GM12864 (cell line): ENCODE measurements around the gene TDRD9.
"Not testable (repeated sequence)": the region's sequence is repeated elsewhere in the genome, so short reads cannot be mapped to it uniquely, and the experiment has no call there.

ENCODE experiments used
- DNase-seq: peaks from one replicate; pipeline ENCODE4 v3.0.0-alpha.2; 2011; ENCODE audit warnings: low read depth
- H3K4me3 ChIP-seq: 2 replicates; pipeline ENCODE4 v1.5.1; 2011; ENCODE audit warnings: mild to moderate bottlenecking, low read depth, low read length, control low read depth
- TF ChIP-seq, protein P1 (sequence below): IDR thresholded peaks from 2 replicates; pipeline ENCODE4 v1.5.1; 2011; ENCODE audit warnings: low read depth, mild to moderate bottlenecking, moderate library complexity, low read length, control low read depth, inconsistent platforms; ENCODE audit errors: missing control alignments

TDRD9 gene

DNA sequence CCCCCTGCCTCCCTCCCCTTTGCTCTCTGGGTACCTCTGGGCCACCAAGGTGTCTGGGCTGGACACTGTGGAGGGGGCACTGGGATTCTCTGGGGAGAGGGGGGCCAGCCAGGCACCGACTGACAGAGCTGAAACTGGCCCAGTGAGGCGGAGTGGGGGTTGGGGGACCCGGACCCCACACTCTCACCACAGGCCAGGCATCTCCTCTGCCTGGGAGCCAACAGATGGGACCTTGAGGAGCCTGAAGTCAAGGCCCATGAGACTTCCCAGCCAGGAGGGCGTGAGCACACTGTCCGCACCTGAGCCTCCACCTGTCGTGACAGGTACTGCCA lies 41.1 kb upstream of the TDRD9 start:
- H3K4me3 ChIP-seq: no peak overlapping the region
- TF ChIP-seq, protein P1, sequence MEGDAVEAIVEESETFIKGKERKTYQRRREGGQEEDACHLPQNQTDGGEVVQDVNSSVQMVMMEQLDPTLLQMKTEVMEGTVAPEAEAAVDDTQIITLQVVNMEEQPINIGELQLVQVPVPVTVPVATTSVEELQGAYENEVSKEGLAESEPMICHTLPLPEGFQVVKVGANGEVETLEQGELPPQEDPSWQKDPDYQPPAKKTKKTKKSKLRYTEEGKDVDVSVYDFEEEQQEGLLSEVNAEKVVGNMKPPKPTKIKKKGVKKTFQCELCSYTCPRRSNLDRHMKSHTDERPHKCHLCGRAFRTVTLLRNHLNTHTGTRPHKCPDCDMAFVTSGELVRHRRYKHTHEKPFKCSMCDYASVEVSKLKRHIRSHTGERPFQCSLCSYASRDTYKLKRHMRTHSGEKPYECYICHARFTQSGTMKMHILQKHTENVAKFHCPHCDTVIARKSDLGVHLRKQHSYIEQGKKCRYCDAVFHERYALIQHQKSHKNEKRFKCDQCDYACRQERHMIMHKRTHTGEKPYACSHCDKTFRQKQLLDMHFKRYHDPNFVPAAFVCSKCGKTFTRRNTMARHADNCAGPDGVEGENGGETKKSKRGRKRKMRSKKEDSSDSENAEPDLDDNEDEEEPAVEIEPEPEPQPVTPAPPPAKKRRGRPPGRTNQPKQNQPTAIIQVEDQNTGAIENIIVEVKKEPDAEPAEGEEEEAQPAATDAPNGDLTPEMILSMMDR: no peak
- no peak for DNase-seq

DNA sequence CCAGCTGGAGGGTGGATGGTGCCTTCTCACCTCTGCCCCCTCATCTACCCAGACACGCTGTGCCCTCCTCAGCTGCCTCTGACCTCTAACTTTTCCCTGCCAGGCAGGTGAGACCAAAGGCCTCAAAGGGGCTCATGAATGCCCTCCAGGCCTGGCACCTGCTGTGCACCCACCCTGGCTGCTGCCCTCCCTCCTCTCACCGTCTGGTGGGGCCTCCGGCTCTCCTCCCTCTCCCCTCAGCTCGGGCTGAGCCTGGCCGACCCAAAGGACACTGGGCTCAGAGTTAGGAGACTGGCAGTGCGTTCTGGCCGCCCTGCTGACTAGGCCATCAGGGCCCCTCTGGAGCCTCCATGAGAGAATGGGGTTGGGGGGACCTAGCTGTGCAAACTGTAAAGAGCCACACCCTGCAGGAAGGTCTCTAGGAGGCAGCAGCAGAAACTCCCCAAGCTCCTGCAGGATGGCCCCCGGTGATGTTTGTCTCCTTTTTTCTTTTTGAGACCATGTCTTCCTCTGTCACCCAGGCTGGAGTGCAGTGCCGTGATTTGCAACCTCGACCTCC lies 40.6 kb upstream of the TDRD9 start:
- TF ChIP-seq, protein P1: no peak
- DNase-seq: no peak
- no peak overlapping the region for H3K4me3 ChIP-seq

DNA sequence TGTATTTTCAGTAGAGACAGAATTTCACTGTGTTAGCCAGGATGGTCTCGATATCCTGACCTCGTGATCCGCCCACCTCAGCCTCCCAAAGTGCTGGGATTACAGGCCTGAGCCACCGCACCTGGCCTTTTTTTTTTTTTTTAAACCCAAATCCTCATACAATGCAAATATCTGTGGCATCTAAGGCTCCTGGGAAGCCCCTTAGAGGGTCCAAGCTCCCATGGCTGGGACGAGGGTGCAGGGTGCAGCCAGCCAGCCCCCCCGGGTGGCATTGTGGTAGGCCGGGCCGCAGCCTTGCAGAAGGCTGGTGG lies 39.3 kb upstream of the TDRD9 start:
- not testable (repeated sequence) for H3K4me3 ChIP-seq, DNase-seq

DNA sequence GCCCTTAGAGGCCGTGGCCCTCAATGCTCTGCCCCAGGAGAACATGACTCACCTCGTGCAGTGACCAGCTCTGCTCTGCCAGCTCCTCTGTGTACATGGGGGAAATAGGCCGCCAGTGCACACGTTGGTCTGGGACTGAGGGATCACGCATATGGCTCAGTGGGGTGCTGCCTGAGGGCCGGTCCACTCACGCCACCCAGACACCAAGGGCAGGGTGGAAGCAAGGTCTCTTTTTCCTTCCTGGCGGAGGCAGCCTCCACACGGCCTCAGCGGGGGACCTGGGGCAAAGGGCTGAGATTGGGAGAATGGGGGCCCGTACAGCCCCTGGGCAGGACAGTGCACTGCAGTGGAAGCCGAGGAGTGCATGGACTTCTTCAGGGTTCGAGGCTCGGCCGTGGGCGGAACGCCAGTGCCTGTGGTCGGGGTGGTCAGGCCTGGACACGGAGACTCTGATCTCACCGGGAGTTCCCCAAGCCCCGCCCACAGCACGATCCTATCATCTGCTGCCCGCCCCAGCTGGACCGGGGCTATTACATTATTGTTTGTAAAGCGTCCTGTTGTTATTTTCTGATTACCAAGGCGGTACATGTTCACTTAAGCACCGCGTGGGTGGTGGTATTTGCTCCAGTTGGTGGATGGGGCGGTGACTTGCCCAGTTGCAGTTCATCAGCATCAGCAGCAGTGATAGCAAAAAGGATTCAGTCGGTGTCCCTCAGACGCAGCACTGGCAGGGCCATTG lies 38.8 kb upstream of the TDRD9 start:
- H3K4me3 ChIP-seq: no peak overlapping the region
- no peak for DNase-seq
- TF ChIP-seq, protein P1: no peak

DNA sequence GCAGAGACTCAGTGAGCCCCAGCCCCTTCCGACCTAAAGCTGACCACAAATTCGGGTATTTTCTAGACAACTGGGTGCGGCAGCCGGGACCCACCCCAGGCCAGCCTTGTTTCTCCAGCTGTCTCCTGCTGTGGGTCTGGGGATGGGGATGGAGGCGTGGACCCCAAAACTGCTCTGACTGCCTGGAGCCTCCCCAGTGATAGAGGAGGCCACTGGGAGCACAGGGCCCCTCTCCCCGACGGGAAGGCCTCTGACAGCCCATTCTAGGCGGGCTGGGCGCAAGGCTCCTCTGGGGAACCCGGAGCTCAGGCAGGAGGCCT lies 38.2 kb upstream of the TDRD9 start:
- H3K4me3 ChIP-seq: no peak overlapping the region
- no peak for DNase-seq
- TF ChIP-seq, protein P1: no peak

DNA sequence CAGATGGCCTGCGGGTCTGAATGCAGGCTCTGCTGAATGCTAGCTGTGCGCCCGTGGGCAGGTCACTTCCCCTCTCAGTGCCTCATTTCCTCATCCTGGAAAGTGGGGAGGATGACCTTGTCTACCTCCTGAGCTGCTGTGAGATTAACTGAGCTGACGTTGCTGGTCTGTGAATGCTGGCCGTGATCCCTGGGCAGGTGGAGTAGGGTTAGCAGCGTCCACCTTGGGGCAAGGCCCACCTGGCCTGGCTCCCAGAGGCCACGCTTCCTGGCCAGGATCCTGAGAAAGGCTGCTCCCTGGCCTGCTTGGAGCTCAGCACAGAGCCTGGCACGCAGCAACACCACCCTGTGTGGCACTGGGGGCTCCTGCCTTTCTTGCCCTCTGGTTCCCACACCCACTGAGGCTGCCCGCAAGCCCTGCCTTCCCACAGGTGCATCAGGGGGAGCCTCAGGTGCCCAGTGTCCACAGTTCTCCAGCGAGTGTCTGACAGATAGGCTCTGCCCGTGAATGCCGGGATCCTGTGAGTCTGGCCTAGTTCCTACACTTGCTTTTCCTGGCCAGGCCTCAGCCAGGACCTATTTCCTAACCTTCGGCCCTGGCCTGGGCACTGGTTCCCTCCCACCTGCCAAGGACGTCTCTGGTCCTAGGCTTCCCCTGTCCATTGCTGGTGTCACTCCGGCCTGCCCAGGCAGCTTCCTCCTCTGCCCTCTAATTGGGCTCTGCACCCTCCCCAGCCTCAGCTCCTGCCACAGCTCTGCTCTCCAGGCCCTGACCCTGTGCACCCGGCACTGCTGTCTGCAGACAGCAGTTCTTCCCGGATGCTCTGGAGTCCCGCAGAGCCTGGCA lies 37.2 kb upstream of the TDRD9 start:
- TF ChIP-seq, protein P1: no peak
- no peak for DNase-seq
- no peak overlapping the region for H3K4me3 ChIP-seq

DNA sequence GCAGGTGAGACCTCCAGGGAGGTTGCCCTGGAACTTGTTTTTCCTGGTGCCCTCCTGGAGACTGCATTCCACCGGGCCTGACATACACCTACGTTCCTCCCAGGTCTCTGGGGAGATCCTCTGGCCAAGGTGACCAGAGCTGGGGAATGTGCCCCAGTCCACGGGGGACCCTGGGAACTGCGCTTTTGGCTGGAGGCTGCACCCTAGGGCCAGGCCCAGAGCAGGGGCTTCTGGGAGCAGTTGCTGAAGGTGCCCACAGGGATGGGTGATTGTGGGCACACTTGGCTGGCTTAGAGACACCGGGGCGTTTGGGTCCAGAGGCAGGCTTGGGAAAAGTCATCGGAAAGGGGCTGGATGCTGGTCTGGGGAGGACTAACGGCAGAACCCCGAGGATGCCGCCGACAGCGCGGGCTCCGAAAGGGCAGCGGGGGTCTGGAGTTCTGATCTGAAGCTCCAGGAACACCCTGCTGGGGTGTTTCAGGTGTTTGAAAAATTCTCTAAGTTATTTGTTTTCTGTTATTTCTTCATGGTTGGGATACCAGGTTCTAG lies 36.5 kb upstream of the TDRD9 start:
- no peak overlapping the region for H3K4me3 ChIP-seq
- no peak for DNase-seq
- TF ChIP-seq, protein P1: no peak
